ENCODE measurements around the gene KPNA2. TPM values are rescaled to one million over a fixed set of nuclear protein-coding genes. Genes with fewer than 3 reads are reported as not detected.
"Not testable (repeated sequence)": the region's sequence is repeated elsewhere in the genome, so short reads cannot be mapped to it uniquely, and the experiment has no call there.

KPNA2 gene
- 111 and 134 TPM in 2 replicates for total RNA-seq (2014; rRNA removed; shearing (Covaris generic); ENCODE audit: low replicate concordance)

DNA sequence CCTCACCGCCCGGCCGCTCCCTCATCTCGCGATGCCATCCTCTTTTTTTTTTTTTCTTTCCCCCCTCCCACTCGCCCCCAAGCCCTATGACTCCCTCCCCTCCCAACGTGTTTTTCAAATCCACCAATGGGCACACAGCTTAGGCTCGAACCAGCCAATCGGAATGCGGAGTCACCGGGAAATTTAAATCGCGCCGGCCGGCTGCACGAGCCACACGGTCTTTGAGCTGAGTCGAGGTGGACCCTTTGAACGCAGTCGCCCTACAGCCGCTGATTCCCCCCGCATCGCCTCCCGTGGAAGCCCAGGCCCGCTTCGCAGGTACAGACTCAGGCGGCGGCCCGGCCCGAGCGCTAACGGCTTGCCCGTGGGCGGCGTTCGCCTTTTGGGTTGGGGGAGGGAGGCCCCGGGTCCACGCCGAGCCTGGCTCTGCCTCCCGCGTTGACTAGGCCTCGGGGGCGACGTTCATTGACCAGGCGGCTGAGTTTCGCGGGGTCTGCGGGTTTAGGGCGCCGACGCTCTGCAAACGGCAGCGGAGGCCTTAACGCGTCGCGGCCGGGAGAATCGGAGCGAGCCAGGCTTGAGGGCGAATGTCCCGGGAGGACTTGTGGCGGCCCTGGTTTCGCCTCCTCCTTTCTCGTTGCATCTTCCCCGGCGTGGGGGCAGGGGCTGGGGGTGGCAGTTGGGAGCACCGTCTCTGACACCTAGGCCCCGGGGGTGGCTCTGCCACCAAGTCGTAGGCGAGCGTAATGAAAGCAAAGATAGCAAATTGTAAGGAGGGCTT is at the start of gene KPNA2:
Gene KPNA2, plus strand, starts transcription at position 213 of the 781 bp plus-strand sequence. CDS start 1,398 bp downstream, outside the sequence.
- in situ Hi-C loops (cut with HindIII; ENCODE audit: low pct_unique_long_range_greater_than_20kb, low sequenced_read_pairs) = no loop called here
- peak; percentile 97 for DNase-seq (ENCODE audit: low read depth)

DNA sequence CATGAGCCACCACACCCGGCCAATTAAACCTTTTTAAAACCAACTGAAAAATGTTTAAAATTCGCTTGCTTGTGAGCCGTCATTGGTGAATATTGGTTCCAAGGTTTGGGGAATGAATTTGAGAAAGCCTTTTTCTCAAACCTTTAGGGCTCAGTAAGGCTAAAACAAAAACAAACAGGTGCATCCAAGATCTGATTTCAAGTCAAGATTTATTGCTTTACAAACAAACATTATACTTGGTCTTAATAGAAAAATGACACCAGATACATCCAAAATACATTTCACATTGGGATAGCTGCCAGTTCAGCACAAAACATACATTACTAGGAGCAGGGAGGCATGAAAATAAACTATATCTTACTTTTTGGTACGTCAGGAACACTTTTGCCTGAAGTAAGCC is 44.6 kb upstream of the KPNA2 start:
- no peak for DNase-seq (ENCODE audit: low read depth)

DNA sequence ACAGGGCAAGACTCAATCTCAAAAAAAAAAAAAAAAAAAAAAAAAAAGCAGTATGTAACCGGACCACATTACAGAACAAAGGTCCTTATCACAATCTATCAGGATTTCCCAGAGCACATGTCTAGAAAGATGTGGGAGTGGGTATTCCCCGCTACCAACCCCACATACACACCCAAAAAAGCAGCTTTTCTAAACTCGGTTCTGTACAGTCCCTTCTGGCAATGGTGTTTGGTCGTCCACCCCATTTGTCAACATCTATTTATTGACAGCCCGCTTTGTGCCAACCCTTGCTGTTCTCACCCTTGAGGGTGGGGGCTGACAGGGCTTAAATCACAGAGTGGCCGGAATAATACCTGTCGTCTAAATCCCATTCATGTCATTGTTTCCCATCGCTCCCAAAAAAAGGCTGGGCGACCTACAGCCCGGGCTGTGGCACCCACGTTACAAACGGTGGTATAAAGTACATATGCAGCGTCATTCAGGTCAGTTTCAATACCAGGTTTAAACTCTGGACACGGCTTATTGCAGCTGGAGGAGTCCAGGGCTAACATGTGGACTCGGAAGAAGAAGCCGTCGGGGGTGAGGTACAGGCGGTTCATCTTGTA is 42.9 kb upstream of the KPNA2 start:
- in situ Hi-C loops (cut with HindIII; ENCODE audit: low pct_unique_long_range_greater_than_20kb, low sequenced_read_pairs) = no loop called here
- no peak for DNase-seq (ENCODE audit: low read depth)

More for the DNA sequence above, 44.6 kb upstream of the KPNA2 start:
- in situ Hi-C loops (cut with HindIII; ENCODE audit: low pct_unique_long_range_greater_than_20kb, low sequenced_read_pairs) = no loop called here

DNA sequence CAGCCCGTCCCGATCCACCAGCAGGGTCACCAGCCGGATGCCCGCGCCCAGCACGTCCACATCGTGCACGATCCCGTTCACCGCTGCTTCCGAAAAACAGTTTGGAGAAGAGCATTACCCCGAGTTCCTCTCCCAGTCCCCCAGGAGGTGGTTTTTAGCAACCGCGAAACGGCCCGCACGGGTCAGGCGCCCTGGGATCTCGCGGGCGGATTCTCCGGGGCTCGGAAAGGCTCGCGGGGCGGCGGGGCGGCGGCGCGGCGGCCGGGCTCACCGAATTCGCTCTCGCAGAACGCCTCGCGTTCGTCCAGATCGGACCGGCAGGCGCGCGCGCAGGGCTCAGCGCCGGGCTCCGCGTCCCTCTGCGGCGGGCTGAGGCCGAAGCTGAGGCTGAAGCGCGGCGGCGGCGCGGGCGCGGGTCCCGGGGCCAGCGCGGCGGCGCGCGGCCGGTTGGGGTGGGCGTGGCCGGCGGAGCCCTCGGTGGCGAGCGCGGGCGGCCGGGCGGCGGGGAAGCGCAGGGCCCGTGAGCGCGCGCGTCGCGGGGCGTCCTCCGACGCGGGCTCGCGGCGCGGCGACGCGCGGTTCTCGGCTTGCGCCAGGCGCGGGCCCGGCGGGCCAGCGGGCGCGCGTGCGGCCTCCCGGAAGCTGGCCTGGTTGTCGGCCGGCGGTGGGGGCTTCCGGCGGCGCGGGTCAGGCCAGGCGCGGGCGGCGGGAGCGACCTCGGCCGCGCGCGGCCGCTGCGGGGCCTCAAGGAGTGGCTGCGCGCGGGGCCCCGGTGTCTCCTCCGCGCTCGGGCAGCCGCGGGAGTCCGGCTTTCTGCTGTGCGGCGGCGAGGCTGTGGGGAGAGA is 42.2 kb upstream of the KPNA2 start:
- DNase-seq (ENCODE audit: low read depth) = peak; percentile 70
- in situ Hi-C loops (cut with HindIII; ENCODE audit: low pct_unique_long_range_greater_than_20kb, low sequenced_read_pairs) = no loop called here

- in situ Hi-C loops (cut with HindIII; ENCODE audit: low pct_unique_long_range_greater_than_20kb, low sequenced_read_pairs) = no loop called here
- DNase-seq (ENCODE audit: low read depth) = no peak
Observed at GRCh38 chr17:67993998-67994361, 41.6 kb upstream of the KPNA2 start.

DNA sequence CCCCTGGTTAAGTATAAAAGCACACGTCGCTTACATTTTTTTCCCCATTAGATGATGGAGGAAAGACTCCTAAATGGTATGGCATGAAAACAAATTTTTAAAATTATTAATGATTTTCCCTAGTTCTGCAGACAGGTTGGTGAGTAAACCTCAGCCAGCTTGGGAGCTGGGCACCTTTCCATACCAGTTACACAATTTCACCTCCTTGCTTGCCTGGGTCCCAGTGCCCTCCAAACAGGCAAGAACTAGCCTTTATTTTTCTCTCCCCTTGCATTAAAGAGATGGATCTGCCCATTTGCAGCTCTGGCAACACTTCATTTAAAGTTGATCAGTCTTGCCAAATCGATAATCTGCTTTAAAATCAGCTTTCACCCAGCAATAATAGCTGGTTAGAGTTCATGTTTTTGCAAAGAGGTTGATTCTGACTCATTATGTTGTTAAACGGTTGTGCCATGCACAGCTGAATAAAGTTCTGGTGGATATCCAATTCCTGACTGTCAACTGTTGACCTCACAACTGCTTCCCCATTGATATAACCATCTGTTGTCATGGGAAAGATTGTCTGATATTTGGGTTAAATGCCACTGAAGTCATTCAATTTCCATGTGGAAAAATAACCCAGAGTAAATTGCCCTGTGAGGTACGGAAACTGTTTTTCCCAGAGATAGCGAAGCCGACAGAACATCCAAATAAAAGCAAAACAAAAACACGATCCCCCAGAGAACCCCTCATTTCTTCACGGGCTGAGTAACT is 40.5 kb upstream of the KPNA2 start:
- in situ Hi-C loops (cut with HindIII; ENCODE audit: low pct_unique_long_range_greater_than_20kb, low sequenced_read_pairs) = no loop called here
- DNase-seq (ENCODE audit: low read depth) = peak; percentile 48

DNA sequence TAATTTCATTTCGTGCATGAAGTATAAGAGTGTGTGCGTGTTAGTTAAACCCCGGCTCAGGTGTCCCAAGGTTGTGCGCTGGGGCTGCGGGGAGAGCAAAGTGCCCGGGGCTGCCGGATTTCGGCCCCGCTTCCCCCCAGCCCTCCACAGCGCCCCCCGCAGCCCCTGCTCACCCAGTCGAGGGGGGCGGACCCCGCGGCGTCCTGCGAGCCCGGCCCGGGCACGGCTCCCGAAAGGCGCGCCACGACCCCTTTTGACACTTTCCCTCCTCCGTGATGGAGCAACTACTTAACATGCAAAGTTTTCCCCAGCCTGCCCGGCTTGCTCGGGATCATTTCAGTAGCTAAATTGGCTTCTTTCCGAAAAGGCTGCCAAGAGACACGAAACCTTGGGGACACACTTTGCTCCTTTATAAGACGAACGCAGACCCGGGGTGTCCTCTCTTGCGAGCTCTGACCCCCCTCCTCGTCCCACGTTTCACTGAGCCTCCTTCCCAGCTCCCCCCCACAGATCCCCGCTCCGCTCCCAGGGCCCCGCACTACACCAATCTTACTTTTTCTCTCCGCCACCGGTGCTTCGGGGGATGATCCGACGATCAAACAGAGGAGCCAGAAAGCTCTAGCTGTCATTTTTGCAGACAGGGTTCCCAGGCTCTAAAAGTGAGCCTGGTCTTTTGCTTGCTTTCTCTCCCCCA is 39.8 kb upstream of the KPNA2 start:
- DNase-seq (ENCODE audit: low read depth) = no peak

DNA sequence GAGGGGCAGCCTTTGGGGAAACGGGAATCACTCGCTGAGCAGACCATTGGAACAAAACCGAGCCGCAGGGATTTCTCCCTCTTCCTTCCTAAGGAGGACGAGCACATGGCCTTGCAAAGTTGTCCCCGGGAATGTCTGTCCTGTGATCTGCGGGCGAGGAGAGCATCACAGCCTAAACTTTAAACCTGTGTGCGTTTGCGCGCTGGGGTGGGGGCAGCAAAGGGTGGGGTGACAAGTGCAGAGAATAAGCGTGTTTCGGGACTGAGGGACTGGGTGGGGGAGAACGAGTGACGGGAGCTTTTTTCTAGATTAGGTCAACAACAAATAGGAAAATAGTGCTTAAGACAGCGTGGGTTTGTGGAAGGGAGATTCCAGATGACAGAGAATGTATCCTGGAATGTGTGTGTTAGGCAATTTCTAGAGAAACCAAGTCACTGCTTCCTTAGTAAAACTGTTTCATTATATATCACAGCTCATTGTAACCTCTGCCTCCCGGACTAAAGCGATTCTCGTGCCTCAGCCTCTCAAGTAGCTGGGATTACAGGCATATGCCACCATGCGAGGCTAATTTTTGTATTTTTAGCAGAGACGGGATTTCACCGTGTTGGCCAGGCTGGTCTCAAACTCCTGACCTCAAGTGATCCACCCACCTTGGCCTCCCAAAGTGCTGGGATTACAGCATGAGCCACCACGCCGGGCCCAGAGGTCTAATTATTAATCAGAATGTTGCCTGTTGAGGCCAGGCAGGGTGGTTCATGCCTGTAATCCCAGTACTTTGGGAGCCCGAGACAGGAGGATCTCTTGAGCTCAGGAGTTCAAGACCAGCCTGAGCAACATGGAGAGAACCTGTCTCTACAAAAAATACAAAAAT is 39.0 kb upstream of the KPNA2 start, which contains the start of gene C17orf58:
Gene C17orf58, minus strand, starts transcription at position 169 of the 871 bp plus-strand sequence. CDS start 271 bp downstream, outside the sequence.
- in situ Hi-C loops (cut with HindIII; ENCODE audit: low pct_unique_long_range_greater_than_20kb, low sequenced_read_pairs); DNase-seq (ENCODE audit: low read depth): not testable (repeated sequence)

More for the DNA sequence above, 39.8 kb upstream of the KPNA2 start:
- in situ Hi-C loops (cut with HindIII; ENCODE audit: low pct_unique_long_range_greater_than_20kb, low sequenced_read_pairs) = no loop called here

DNA sequence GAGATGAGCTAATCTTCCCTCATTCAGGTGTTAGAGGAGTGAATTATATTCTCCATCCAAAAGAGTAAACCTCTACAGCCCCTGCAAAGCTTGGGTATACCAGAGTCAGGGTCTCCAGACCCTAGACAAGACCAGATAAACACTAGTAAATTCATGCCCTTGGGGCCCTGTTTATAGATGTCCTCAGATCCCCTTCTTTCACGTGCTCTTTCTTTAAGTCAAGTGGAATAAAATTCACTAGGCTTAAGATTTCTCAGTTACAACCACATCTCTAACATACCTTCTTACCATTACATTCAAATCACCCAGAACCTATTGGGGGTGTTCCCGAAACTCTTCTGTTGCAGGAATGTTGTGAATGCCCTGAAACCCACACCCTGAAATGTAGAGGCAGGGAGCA is 37.1 kb upstream of the KPNA2 start:
- in situ Hi-C loops (cut with HindIII; ENCODE audit: low pct_unique_long_range_greater_than_20kb, low sequenced_read_pairs) = no loop called here
- no peak for DNase-seq (ENCODE audit: low read depth)

GRCh38 chr17:67999291-67999911 is 36.1 kb upstream of the KPNA2 start:
- DNase-seq (ENCODE audit: low read depth) = no peak
- in situ Hi-C loops (cut with HindIII; ENCODE audit: low pct_unique_long_range_greater_than_20kb, low sequenced_read_pairs) = no loop called here

DNA sequence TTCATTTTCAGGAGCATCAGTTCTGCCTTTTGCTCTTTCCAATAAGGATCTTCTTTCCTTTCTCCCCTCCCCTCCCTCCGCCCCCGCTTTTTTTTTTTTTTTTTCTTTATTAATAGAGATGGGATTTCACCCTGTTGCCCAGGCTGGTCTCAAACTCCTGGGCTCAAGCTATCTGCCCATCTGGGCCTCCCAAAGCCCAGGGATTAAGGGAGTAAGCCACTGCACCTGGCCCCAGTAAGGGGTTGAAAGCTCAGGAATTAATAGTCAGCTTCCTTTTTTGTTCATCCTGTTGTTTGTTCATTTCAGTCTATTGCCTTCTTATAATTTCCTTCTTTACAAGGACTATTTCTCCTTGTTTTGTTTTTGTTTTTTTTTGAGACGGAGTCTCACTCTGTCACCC is 31.3 kb upstream of the KPNA2 start:
- in situ Hi-C loops (cut with HindIII; ENCODE audit: low pct_unique_long_range_greater_than_20kb, low sequenced_read_pairs) = no loop called here
- no peak for DNase-seq (ENCODE audit: low read depth)

DNA sequence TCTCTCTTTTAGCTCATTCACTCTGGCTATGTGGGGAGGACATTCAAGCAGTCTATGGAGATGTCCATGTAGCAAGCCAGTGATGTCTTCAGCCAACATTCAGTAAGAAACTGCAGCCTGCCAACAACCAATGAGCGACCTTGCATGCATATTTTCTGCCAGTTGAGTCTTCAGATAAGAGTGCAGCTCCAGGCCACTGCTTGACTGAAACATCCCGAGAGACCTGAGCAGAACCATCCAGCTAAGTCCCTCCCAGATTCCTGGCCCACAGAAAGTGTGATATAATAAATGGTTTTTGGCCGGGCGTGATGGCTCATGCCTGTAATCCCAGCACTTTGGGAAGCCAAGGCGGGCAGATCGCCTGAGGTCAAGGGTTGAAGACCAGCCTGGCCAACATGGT is 28.7 kb upstream of the KPNA2 start:
- in situ Hi-C loops (cut with HindIII; ENCODE audit: low pct_unique_long_range_greater_than_20kb, low sequenced_read_pairs) = no loop called here
- DNase-seq (ENCODE audit: low read depth) = no peak

DNA sequence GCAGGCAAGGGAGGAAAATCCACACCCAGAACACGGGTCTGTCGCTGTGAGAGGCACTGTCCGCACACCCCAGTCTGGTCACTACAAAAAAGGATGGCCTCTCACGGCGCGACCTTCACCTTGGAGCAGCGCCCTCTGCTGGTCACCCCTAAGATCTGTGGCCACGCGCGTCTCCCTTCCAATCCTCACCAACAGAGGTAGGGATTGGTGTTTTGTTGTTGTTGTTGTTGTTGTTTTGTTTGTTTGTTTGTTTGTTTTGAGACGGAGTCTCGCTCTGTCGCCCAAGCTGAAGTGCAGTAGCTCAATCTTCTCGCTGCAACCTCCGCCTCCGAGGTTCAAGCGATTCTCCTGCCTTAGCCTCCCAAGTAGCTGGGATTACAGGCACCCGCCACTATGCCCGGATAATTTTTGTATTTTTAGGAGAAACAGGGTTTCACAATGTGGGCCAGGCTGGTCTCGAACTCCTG is 24.3 kb upstream of the KPNA2 start:
- in situ Hi-C loops (cut with HindIII; ENCODE audit: low pct_unique_long_range_greater_than_20kb, low sequenced_read_pairs) = no loop called here
- DNase-seq (ENCODE audit: low read depth) = no peak

- no peak for DNase-seq (ENCODE audit: low read depth)
- in situ Hi-C loops (cut with HindIII; ENCODE audit: low pct_unique_long_range_greater_than_20kb, low sequenced_read_pairs) = no loop called here
Observed at GRCh38 chr17:68013385-68013784, 22.1 kb upstream of the KPNA2 start.

DNA sequence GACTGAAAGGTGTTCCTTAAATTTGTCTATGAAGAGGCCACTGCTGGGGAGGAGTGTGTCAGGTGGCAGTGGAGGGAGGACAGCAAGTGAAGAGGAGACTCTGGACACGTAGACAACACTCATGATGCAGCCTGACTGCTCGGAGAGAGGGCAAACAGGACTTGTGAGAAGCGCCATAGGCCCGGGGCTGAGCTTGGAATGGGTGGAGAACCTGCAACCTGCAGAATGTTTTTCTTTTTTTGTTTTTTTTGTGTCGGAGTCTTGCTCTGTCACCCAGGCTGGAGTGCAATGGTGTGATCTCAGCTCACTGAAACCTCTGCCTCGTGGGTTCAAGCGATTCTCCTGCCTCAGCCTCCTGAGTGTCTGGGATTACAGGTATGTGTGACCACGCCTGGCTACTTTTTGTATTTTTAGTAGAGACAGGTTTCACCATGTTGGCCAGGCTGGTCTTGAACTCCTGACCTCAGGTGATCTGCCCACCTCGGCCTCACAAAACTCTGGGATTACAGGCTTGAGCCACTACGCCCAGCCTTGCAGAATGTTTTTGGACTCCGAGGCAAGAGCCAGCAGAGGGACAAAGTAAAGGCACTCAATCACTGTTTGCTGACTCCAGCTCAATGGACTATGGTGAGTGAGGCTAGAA is 20.3 kb upstream of the KPNA2 start:
- in situ Hi-C loops (cut with HindIII; ENCODE audit: low pct_unique_long_range_greater_than_20kb, low sequenced_read_pairs) = no loop called here
- no peak for DNase-seq (ENCODE audit: low read depth)

DNA sequence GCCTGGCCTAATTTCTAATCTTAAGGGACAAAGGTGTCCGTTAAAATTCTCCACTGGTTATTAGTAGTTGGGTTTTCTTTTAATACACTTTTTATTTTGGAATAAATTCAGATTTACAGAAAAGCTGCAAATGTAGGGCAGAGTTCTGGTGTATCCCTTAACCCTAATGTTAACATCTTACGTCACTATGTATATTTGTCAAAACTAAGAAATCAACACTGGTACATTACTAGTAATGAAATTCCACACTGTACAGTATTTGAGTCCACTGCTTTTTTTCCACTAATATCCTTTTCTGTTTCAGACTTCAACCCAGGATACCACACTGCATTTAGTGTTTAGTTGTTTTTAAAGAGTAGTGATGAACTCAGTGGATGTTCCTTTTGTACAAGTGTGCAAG is 18.7 kb upstream of the KPNA2 start:
- DNase-seq (ENCODE audit: low read depth) = no peak
- in situ Hi-C loops (cut with HindIII; ENCODE audit: low pct_unique_long_range_greater_than_20kb, low sequenced_read_pairs) = no loop called here
